NCI-H1105 (cell line): ENCODE results near the gene ARID2.

ENCODE experiments used
- DNase-seq: peaks from one replicate; lab custom pipeline; 2025; lab: John Stamatoyannopoulos, UW

Gene ARID2, protein sequence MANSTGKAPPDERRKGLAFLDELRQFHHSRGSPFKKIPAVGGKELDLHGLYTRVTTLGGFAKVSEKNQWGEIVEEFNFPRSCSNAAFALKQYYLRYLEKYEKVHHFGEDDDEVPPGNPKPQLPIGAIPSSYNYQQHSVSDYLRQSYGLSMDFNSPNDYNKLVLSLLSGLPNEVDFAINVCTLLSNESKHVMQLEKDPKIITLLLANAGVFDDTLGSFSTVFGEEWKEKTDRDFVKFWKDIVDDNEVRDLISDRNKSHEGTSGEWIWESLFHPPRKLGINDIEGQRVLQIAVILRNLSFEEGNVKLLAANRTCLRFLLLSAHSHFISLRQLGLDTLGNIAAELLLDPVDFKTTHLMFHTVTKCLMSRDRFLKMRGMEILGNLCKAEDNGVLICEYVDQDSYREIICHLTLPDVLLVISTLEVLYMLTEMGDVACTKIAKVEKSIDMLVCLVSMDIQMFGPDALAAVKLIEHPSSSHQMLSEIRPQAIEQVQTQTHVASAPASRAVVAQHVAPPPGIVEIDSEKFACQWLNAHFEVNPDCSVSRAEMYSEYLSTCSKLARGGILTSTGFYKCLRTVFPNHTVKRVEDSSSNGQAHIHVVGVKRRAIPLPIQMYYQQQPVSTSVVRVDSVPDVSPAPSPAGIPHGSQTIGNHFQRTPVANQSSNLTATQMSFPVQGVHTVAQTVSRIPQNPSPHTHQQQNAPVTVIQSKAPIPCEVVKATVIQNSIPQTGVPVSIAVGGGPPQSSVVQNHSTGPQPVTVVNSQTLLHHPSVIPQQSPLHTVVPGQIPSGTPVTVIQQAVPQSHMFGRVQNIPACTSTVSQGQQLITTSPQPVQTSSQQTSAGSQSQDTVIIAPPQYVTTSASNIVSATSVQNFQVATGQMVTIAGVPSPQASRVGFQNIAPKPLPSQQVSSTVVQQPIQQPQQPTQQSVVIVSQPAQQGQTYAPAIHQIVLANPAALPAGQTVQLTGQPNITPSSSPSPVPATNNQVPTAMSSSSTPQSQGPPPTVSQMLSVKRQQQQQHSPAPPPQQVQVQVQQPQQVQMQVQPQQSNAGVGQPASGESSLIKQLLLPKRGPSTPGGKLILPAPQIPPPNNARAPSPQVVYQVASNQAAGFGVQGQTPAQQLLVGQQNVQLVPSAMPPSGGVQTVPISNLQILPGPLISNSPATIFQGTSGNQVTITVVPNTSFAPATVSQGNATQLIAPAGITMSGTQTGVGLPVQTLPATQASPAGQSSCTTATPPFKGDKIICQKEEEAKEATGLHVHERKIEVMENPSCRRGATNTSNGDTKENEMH (N-terminal part only)

GRCh38 chr12:45729233-45730083, at the start of gene ARID2:
ARID2 (plus strand) TSS chr12:45729706; CDS start chr12:45729837, 131 bp downstream.
- DNase-seq = peak; percentile 77

GRCh38 chr12:45680362-45680761, 49.1 kb upstream of the ARID2 start:
- no peak for DNase-seq

DNA sequence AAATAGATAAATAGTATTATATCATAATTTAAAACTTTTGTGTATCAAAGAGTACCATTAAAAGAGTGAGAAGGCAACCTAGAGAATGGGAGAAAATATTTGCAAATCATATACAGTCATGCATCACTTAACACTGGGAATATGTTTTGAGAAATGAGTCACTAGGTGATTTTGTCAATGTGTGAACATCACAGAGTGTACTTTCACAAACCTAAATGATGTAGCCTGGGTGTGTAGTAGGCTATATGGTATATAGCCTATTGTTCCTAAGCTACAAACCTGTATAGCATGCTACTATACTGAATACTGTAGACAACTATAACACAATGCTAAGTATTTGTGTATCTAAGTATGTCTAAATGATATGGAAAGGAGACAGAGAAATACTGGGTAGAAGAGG, 48.0 kb upstream of the ARID2 start:
- no peak for DNase-seq

DNA sequence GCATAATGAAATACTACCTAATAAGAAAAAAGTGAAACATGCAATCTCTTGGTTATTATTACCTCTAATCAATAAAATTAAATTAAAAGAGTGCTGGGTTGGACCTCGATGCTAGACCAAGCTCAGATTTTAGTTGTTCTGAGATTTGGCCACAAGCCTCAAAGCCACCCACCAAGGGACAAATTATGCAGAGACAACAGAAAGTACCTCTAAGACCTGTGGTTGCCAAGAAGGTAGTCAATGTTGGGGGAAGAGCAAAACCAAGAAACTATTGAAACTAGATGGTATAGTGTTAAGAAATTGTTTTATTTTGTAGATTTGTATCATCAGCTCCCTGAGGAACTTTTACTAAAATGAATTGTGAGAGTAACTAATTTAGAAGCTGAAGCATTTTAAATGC, 43.8 kb upstream of the ARID2 start:
- no peak for DNase-seq

GRCh38 chr12:45687081-45688015, 42.2 kb upstream of the ARID2 start:
- DNase-seq = no peak

- peak; percentile 13 for DNase-seq
These were observed 41.3 kb upstream of the ARID2 start for GRCh38 chr12:45688183-45688582.

DNA sequence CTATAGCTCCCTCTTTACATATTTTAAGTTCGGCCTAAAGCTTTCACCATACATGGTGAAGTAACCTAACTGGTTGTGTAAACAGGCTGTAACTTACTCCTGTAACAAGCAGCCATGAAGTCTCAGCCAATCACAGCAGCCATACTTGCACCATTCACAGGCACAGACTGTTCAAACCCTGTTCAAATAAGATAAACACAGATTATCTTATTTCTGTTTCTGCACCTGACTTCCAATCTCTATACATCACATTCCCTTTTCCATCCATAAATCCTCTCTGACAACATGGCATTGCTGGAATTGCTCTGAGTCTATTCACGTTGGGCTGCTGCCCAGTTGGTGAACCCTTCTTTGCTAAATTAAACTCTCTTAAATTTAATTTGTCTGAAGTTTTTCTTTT, 34.5 kb upstream of the ARID2 start:
- no peak for DNase-seq

GRCh38 chr12:45695606-45696005, 33.9 kb upstream of the ARID2 start:
- no peak for DNase-seq

- DNase-seq = no peak
These were observed 33.5 kb upstream of the ARID2 start for GRCh38 chr12:45696049-45696448.

GRCh38 chr12:45697371-45697770, 32.1 kb upstream of the ARID2 start:
- DNase-seq = no peak

GRCh38 chr12:45701296-45701695, 28.2 kb upstream of the ARID2 start:
- no peak for DNase-seq

- no peak for DNase-seq
These were observed 25.6 kb upstream of the ARID2 start for GRCh38 chr12:45703942-45704341.

- DNase-seq = no peak
These were observed 24.5 kb upstream of the ARID2 start for GRCh38 chr12:45704968-45705367.

- no peak for DNase-seq
These were observed 24.1 kb upstream of the ARID2 start for GRCh38 chr12:45705404-45705803.

- no peak for DNase-seq
These were observed 22.2 kb upstream of the ARID2 start for GRCh38 chr12:45707241-45707857.

DNA sequence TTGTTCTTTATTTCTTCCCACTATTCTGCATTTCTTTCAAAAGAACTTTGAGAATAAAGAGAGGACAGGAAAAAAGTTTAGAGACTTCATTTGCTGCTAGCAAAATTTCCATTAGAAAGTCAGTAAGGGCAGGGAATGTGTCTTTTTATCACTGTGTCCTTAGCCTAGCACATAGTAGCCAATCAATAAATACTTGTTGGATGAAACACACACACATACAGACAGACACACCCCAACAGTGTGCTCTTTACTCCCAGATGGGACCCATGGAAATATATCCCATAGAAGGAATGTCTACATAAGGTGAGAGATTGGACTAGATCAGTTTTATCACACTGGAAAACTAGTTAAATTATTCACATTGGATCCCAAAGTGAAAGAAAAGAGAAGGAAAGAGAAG, 21.1 kb upstream of the ARID2 start:
- no peak for DNase-seq

GRCh38 chr12:45708901-45709300, 20.6 kb upstream of the ARID2 start:
- no peak for DNase-seq

DNA sequence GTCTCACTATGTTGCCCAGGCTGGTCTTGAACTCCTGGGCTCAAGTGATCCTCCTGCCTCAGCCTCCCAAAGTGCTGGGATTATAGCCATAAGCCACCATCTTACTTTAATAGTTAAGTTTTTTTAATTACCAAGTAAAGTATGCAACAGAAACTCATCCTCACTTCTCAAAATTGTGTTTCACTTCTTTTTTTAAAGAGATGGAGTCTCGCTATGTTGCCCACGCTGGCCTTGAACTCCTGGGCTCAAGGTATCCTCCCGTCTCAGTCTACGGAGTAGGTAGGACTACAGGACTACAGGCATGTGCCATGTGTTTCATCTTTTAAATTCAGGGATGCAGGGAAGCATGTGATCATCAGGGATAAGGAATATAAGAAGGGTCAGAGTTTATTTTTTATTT, 17.2 kb upstream of the ARID2 start:
- DNase-seq = no peak

DNA sequence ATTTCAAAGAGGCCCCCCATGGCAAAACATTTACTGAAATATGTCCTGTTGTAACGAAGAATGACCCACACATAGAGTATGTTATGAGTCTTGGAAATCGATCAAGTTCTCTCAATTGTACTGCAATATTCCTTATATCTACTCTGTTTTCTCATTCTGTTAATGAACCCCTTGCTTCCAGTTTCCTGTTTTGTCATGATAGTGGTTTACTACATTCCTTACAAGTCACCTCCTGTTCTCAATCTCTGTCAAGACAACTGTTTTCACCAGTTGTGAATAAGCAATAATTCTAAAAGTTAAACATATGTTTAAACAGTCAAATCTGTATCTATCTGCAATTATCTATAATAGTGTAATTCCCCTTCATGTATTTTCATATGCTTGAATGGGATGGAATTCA, 16.4 kb upstream of the ARID2 start:
- DNase-seq = no peak

- no peak for DNase-seq
These were observed 11.2 kb upstream of the ARID2 start for GRCh38 chr12:45718306-45718705.
